Epithelial cell of esophagus (primary cell): Measurements from ENCODE around the gene GADD45A.

Experiments used
- DNase-seq: peaks from one replicate; pipeline ENCODE4 v3.0.0; 2010; ENCODE audit warnings: low read depth
- H3K4me3 ChIP-seq: 2 replicates; pipeline ENCODE4 v1.5.1; 2011; ENCODE audit warnings: mild to moderate bottlenecking, low read length, control low read depth
- TF ChIP-seq, protein P1 (sequence below): IDR thresholded peaks from 2 replicates; pipeline ENCODE4 v1.5.1; 2011; ENCODE audit warnings: low read depth, mild to moderate bottlenecking, low read length, control low read depth, inconsistent platforms; ENCODE audit not compliant: insufficient read depth; ENCODE audit errors: missing control alignments

The GADD45A gene

DNA sequence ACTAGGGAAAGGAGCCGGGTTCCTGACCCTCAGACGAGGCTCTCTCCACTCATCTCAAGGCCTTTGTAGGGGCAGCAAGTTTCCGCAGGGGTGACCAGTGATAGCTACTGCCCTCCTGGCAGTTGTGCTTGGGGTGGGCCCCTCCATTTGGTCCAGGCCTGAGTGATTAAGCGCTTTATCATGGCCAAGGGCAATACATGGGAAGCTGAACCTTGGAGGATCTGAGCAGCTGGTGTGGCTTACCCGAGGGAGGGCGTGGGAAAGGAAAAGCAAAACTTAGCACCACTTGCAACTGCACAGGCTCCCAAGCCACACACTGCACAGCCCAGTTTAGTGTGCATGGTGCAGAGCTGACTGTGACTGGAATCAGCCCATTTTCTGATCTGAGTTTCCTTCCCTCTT lies 47.8 kb downstream of the GADD45A start:
- no peak overlapping the region for H3K4me3 ChIP-seq
- no peak for DNase-seq
- TF ChIP-seq, protein P1, sequence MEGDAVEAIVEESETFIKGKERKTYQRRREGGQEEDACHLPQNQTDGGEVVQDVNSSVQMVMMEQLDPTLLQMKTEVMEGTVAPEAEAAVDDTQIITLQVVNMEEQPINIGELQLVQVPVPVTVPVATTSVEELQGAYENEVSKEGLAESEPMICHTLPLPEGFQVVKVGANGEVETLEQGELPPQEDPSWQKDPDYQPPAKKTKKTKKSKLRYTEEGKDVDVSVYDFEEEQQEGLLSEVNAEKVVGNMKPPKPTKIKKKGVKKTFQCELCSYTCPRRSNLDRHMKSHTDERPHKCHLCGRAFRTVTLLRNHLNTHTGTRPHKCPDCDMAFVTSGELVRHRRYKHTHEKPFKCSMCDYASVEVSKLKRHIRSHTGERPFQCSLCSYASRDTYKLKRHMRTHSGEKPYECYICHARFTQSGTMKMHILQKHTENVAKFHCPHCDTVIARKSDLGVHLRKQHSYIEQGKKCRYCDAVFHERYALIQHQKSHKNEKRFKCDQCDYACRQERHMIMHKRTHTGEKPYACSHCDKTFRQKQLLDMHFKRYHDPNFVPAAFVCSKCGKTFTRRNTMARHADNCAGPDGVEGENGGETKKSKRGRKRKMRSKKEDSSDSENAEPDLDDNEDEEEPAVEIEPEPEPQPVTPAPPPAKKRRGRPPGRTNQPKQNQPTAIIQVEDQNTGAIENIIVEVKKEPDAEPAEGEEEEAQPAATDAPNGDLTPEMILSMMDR = no peak

DNA sequence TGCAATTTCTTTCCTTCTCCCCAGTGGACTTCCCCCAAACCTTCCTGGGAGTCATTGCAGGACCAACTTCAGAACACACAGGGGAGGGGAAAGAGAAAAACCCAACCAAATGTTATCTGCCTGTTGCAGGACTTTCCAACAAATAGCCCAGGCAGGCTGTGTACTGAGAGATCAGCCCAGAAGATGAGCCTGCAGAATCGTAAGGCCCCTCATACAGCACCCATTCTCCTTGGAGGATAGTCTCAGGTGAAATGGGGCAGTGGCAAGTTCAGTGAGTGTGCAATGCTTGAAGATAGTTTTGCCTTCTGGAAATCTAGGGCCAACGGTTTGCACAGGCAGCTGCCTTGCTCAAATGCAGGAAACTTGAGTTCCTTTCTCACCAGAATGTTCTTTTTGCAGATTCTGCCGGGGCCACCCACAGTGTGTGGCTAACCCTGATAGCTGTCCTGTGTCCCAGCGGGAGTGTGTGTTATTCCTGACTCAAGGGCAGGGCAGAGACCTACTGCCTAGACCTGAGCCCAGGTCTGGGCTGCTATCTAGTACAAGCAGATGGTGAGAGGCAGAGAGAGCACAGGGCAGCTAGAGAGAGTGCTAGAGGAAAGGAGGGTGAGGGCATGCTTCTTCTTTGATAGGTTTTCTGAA lies 48.8 kb downstream of the GADD45A start:
- H3K4me3 ChIP-seq = no peak overlapping the region
- TF ChIP-seq, protein P1 = no peak
- no peak for DNase-seq

DNA sequence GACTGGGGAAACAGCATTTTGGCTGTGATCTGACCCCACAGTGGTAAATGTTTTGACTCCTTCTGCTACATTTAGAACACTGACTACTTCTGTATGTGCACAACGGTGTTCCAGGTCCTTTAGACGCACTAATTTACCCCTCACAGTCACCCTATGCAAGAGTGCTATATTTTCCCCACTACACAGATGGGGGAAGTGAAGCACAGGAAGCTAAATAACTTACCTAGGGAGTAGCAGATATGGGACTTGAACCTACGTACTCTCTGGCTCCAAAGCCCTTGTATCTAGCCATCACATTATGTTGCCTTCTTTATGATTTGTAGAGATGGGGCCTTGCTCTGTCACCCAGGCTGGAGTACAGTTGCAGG lies 49.3 kb downstream of the GADD45A start:
- TF ChIP-seq, protein P1 = no peak
- H3K4me3 ChIP-seq = no peak overlapping the region

DNA sequence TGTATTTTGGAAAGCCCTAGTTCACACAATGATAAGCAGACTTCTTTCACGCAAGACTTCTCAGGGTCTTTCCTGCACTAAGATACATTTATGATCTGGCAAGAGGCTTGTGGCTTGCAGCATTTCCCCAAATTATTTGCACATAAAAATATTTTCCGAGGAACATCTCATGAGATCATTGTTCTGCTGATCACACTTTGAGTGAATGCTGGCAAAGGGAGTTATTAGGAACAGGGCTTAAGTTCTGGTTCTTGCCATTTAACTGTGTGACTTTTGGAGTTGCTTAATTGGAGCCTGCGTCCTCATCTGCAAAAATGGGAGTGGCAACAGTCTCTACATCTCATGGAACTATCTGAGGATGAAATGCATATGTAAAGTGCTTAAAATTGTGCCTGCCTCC lies 50.2 kb downstream of the GADD45A start:
- DNase-seq = no peak
- H3K4me3 ChIP-seq = no peak overlapping the region
- TF ChIP-seq, protein P1 = no peak

More for the DNA sequence above, 49.3 kb downstream of the GADD45A start:
- DNase-seq = no peak

DNA sequence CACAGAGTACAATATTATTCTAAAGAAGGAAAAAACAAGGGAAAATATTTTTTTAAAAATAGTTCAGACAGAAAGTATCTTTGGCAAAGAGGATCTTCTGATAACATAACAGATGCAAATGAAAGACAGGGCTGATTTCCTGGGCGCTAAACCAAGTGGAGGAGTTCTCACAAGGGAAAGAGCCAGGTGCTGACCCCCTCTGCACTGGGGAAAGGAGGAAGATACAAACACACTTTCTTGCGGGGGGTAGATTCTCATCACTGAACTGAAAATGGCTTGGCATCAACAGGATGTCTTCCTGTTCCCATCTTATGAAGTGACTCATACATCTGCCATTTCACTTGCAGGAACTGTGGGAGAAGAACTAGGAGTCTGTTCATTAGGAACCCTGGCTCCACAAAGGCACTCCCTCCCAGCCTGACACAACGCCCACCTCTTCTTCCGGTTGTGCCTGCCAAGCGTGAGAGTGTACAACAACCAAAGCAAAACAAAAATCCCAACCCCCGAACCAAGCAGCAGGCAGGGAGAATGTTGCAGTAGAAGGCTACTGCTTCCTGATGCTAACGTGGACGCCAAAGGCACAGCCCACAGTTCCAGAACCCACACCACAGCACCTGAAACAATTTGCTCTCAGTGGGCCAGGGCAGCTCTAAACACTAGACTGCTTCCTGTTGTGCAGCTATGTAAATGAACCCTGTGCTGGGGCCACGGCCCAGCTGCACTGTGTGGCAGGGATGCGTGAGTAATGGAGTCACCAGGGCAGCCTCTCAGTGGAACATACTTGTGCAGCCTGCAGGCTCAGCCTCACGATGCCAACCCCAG lies 51.0 kb downstream of the GADD45A start:
- H3K4me3 ChIP-seq = no peak overlapping the region
- TF ChIP-seq, protein P1 = no peak
- DNase-seq = peak; percentile 90

DNA sequence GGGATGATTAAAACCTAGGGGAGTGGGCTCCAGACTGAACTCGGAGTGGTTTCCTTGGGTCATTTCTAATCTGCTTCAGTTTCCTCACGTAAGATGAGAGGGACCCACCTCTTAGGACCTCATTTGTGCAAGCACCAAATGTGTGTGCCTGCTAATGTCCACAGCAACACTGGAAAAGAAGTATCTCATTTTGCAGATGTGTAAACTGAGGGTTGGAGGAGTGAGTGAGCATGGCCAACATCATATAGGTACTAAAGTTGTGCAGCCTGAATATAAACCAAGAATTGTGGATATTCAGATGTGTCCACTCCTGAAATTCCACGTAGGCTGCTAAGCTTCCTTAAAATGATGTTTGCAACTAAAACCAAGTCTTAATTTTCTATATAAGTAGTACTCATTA lies 51.7 kb downstream of the GADD45A start:
- no peak overlapping the region for H3K4me3 ChIP-seq
- no peak for DNase-seq
- TF ChIP-seq, protein P1 = no peak
